ENCODE results near the gene STMND1.
A peak's percentile ranks its signal among the peaks of the same experiment; 100 is the strongest.

GRCh38 chr6:17167327-17167979 is 65.6 kb downstream of the STMND1 start:
- TF ChIP-seq CTCF (conservative IDR thresholded peaks at IDR 0.05 in 1 of 2, IDR thresholded peaks at IDR 0.05 in 1 of 2; ENCODE audit: extremely low read depth in 1 of 2, insufficient read depth in 1 of 2, low read depth in 1 of 2, low read length in 2 of 2) = peak; percentile 29 to 47
- no peak for TF ChIP-seq EZH2 (IDR thresholded peaks at IDR 0.05; ENCODE audit: borderline replicate concordance, low read length)
